Airway epithelial cell (primary cell): ENCODE measurements around the gene OR2A1. TPM values are rescaled to one million over a fixed set of nuclear protein-coding genes. Genes with fewer than 3 reads are reported as not detected.

Source experiments
- total RNA-seq: library from RNA; depleted of rRNA; stranded (reverse); fragments of >200 nt; gene quantifications from 2 replicates; pipeline ENCODE4 v1.2.3, GENCODE V29; 2015

OR2A1 gene
- total RNA-seq: not detected in 2 replicates

DNA sequence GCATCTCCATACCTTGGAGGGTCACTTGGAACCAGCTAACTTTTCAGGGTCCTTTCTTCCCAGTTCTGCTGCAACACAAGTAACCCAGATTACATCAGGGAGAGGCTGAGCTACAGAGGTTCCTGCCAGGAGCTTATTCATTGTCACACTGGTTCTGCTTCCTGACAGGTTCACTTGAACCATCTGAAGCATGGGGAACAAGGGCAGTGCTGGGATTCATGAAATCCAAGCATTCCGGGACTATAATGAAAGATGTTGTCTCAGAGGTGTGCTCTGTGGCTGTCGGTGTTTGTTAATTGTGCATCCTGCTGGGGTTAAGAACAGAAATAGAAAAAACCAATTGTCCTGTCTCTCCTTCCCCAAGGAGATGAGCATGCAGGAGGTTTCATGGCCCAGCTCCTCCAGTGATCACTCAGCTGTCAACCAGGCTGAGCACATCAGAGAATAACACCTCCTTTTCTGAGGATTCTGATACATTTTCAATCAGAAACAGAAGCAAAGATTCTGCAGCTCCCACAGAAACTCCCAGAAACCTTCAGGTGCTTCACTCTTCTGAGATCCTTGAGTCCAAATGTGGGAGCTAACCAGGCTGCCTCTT, at the start of gene OR2A1:
Gene OR2A1 (plus strand): TSS at position 548 of the 598 bp plus-strand sequence. CDS start 5,706 bp downstream, outside the sequence.

GRCh38 chr7:144264692-144265091, 47.5 kb upstream of the OR2A1 start, which contains the start of gene OR2A7:
TSS of gene OR2A7 (minus strand) at chr7:144264792. CDS start at chr7:144259628, 5,164 bp downstream.

GRCh38 chr7:144269188-144269587, 43.0 kb upstream of the OR2A1 start, which contains the start of gene CTAGE8:
TSS of gene CTAGE8 (minus strand) at chr7:144269288. CDS start at chr7:144269250, 38 bp downstream.

GRCh38 chr7:144355176-144355822, 43.1 kb downstream of the OR2A1 start, which contains the start of gene ARHGEF5:
TSS of gene ARHGEF5 (plus strand) at chr7:144355402. CDS start at chr7:144362670, 7,268 bp downstream.

Other genes starting within 250 kb of the OR2A1 start
- gene OR2A25, start 242.6 kb upstream of the OR2A1 start, total RNA-seq: not detected in 2 replicates
- gene OR2A12, start 226.1 kb upstream of the OR2A1 start, total RNA-seq: not detected in 2 replicates
- gene OR2A2, start 202.8 kb upstream of the OR2A1 start, total RNA-seq: not detected in 2 replicates
- gene OR2A14, start 189.2 kb upstream of the OR2A1 start, total RNA-seq: not detected in 2 replicates
- gene CTAGE4, start 129.0 kb upstream of the OR2A1 start, total RNA-seq: 1.4 and 1.5 TPM in 2 replicates
- 4.0 and 7.8 TPM in 2 replicates for gene ARHGEF35, start 116.6 kb upstream of the OR2A1 start, total RNA-seq
- gene OR2A42, start 72.8 kb upstream of the OR2A1 start, total RNA-seq: not detected in 2 replicates
- gene OR2A7, start 47.6 kb upstream of the OR2A1 start, total RNA-seq: 2.5 and 2.7 TPM in 2 replicates
- gene CTAGE8, start 43.1 kb upstream of the OR2A1 start, total RNA-seq: 0.51 and 1.1 TPM in 2 replicates
- 34.1 and 40.6 TPM in 2 replicates for gene ARHGEF5, start 43.0 kb downstream of the OR2A1 start, total RNA-seq
- not detected in 2 replicates for gene NOBOX, start 91.3 kb downstream of the OR2A1 start, total RNA-seq